Ishikawa (cell line): ENCODE measurements around the gene UTRN.

Experiments
- CEBPB ChIP-seq: IDR thresholded peaks from 2 replicates; pipeline ENCODE4 v1.6.1; 2012
- CREB1 ChIP-seq: IDR thresholded peaks from 2 replicates; pipeline ENCODE4 v1.6.1; 2012; ENCODE audit warnings: low read depth
- EGR1 ChIP-seq: IDR thresholded peaks from 2 replicates; pipeline ENCODE4 v1.6.1; 2012
- EP300 ChIP-seq: IDR thresholded peaks from 2 replicates; pipeline ENCODE4 v1.6.1; 2012; ENCODE audit warnings: borderline replicate concordance
- FOXM1 ChIP-seq: IDR thresholded peaks from 2 replicates; pipeline ENCODE4 v1.6.1; 2012; ENCODE audit warnings: low read depth, borderline replicate concordance
- NFIC ChIP-seq: IDR thresholded peaks from 2 replicates; pipeline ENCODE4 v1.6.1; 2012
- RAD21 ChIP-seq: IDR thresholded peaks from 2 replicates; pipeline ENCODE4 v1.6.1; 2012; ENCODE audit warnings: low read depth
- REST ChIP-seq: IDR thresholded peaks from 2 replicates; pipeline ENCODE4 v1.6.1; 2012; ENCODE audit warnings: low read depth, mild to moderate bottlenecking
- TAF1 ChIP-seq: IDR thresholded peaks from 2 replicates; pipeline ENCODE4 v1.6.1; 2012; ENCODE audit warnings: low read depth, mild to moderate bottlenecking
- TCF12 ChIP-seq: IDR thresholded peaks from 2 replicates; pipeline ENCODE4 v1.6.1; 2012; ENCODE audit warnings: low read depth
- TEAD4 ChIP-seq: IDR thresholded peaks from 2 replicates; pipeline ENCODE4 v1.6.1; 2012
- YY1 ChIP-seq: IDR thresholded peaks from 2 replicates; pipeline ENCODE4 v1.6.1; 2012; ENCODE audit warnings: low read depth
- ZBTB7A ChIP-seq: IDR thresholded peaks from 2 replicates; pipeline ENCODE4 v1.6.1; 2012; ENCODE audit warnings: low read depth
- TF ChIP-seq, protein P1 (sequence below): IDR thresholded peaks from 2 replicates; pipeline ENCODE4 v1.6.1; 2012
- TF ChIP-seq, protein P2 (sequence below): IDR thresholded peaks from 2 replicates; pipeline ENCODE4 v1.6.1; 2012

UTRN gene

GRCh38 chr6:144294016-144294415 lies 8.9 kb downstream of the UTRN start:
- TF ChIP-seq RAD21 (no peak), TEAD4 (peak; percentile 33; the same call in 1 of the 2 replicates)

- TF ChIP-seq TCF12 = no peak
- no peak for TF ChIP-seq FOXM1
- no peak for TF ChIP-seq EP300
- TF ChIP-seq, protein P1, sequence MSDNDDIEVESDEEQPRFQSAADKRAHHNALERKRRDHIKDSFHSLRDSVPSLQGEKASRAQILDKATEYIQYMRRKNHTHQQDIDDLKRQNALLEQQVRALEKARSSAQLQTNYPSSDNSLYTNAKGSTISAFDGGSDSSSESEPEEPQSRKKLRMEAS = no peak
- no peak for TF ChIP-seq TEAD4
- TF ChIP-seq REST = no peak
- no peak for TF ChIP-seq RAD21
- TF ChIP-seq, protein P2, sequence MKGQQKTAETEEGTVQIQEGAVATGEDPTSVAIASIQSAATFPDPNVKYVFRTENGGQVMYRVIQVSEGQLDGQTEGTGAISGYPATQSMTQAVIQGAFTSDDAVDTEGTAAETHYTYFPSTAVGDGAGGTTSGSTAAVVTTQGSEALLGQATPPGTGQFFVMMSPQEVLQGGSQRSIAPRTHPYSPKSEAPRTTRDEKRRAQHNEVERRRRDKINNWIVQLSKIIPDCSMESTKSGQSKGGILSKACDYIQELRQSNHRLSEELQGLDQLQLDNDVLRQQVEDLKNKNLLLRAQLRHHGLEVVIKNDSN = no peak
- TF ChIP-seq YY1 = no peak
- no peak for TF ChIP-seq NFIC
- TF ChIP-seq TAF1 = no peak
- no peak for TF ChIP-seq ZBTB7A
- TF ChIP-seq EGR1 = no peak
- TF ChIP-seq CEBPB = no peak
- TF ChIP-seq CREB1 = no peak
Observed at GRCh38 chr6:144295211-144295610, 10.1 kb downstream of the UTRN start.

DNA sequence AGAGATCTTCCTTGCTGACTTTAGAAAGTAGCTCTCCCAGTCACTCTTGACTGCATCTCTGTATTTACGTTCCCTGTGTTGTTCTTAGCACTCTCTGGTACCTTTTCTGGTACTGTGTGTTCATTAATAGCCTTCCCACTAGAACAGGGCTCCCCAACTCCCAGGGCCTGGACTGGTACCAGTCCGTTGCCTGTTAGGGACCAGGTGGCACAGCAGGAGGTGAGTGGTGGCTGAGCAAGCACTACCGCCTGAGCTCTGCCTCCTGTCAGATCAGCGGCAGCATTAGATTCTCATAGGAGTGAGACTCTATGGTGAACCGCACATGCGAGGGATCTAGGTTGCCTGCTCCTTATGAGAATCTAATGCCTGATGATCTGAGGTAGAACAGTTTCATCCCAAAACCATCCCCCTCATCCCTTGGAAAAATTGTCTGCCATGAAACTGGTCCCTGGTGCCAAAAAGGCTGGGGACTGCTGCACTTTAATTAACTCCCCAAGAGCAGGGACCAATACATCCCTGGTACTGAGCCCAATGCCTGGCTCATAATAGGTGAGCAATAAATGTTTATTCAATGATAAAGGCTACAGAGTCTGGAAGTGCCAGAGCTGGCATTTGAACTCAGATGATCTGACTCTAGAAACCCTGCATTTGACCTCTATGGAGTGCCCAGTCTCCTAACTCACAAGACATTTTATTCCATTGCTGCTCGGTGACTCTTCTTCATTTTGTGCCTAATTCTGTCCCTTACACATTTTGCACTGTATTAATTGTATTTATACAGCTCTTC lies 11.0 kb downstream of the UTRN start:
- TF ChIP-seq CREB1 (no peak), TAF1 (no peak), EGR1 (no peak), FOXM1 (no peak), RAD21 (no peak), CEBPB (no peak), EP300 (no peak), TCF12 (no peak), NFIC (no peak), YY1 (no peak), ZBTB7A (no peak), REST (no peak)
- TF ChIP-seq, protein P2 = no peak

DNA sequence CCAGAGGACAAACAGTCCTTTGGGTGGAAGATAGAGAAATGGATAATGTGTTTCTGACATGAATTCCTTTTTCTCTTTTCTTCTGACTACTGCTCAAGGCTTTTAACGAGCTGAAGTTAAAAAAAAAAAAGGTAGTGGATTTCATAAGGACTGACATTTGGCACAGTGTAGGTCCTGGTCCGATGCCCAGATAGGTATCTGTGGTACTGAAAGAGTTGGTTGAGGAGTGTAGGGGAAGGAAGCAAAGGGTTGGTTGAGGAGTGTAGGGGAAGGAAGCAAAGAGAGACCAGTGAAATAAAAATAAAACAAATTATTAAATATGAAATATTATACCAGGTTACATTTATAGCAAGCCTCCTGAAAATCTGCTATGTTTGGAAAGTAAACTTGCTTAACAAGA lies 11.8 kb downstream of the UTRN start:
- TF ChIP-seq CEBPB (no peak), TEAD4 (no peak), EGR1 (no peak), RAD21 (no peak), EP300 (no peak), FOXM1 (no peak), NFIC (no peak), REST (no peak), TAF1 (no peak), ZBTB7A (no peak), TCF12 (no peak), YY1 (no peak), CREB1 (no peak)
- TF ChIP-seq, protein P1 = no peak
- TF ChIP-seq, protein P2 = no peak
